ENCODE measurements around the gene KIF16B.

Gene KIF16B

DNA sequence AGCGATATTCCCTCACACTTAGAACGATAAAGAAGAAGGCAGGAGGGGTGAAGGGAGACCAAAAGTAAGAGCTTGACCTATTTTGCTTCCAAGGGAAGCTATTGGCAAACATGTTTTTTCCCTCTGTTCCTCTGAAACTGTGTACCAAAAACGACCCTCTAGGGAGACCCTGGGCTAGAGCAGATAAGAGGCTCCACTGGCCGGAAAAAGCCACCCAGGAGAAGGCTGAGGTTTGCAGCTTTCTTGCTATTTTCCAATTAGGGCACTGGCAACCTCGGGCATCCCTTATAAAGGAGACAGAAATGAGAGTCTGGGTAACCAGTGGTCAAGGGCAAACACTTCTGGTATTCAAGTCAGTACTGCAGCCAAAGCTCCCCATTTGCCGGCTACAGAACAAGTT lies 168.0 kb downstream of the KIF16B start:
- TF ChIP-seq REST (IDR thresholded peaks at IDR 0.05; ENCODE audit: insufficient read depth in 1 of 2, low read depth in 2 of 2, low read length in 2 of 2): no peak
- no peak for TF ChIP-seq TAF1 (IDR thresholded peaks at IDR 0.05; ENCODE audit: borderline replicate concordance, insufficient read depth, low read length)
- no peak for TF ChIP-seq POLR2AphosphoS5 (IDR thresholded peaks at IDR 0.05; ENCODE audit: low read depth, low read length)
- TF ChIP-seq FOXP2 (optimal IDR thresholded peaks at IDR 0.05; ENCODE audit: borderline replicate concordance, extremely low read depth, extremely low read length, insufficient read depth): no peak
- no peak for TF ChIP-seq SIN3A (IDR thresholded peaks at IDR 0.05; ENCODE audit: borderline replicate concordance, insufficient read depth, low read length)

DNA sequence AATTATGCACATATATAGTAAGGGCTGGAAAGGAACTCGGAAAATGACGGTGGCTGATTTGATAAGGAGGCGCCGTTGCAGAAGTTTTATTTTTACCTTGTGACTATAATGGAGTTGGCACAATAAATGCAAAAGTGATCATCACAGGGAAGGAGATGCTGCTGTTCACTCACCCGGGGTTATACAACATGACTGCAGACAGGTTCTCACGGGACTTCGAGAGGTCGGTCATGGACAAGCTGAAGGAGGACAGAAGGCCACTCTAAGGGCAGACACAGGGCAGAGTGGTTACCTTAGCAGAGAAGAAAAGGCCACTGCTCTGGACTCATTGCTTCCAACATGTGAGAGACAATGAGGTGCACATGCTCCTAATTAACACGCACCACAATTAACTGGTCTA lies 168.6 kb downstream of the KIF16B start:
- no peak for TF ChIP-seq REST (IDR thresholded peaks at IDR 0.05; ENCODE audit: insufficient read depth in 1 of 2, low read depth in 2 of 2, low read length in 2 of 2)
- TF ChIP-seq FOXP2 (optimal IDR thresholded peaks at IDR 0.05; ENCODE audit: borderline replicate concordance, extremely low read depth, extremely low read length, insufficient read depth): no peak
- TF ChIP-seq POLR2AphosphoS5 (IDR thresholded peaks at IDR 0.05; ENCODE audit: low read depth, low read length): no peak
- TF ChIP-seq TAF1 (IDR thresholded peaks at IDR 0.05; ENCODE audit: borderline replicate concordance, insufficient read depth, low read length): no peak
- no peak for TF ChIP-seq SIN3A (IDR thresholded peaks at IDR 0.05; ENCODE audit: borderline replicate concordance, insufficient read depth, low read length)

DNA sequence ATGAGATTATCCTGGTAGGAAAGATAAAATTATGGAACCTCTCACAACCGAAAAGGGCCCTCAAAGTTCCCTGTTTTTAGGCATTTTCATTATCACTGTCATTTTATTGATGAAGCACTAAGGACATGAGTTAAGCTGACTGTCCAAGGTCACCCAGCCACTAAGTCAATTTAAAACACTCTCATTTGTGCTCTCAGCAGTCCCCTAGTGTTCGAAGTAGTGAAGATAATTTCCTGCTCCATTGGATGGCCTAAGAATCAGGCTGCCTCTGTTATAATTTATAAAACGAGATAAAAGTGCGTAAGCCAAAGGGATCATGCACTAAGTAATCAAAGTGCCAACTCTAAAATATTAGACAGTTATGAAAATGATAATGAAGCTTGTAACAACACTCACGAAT lies 169.1 kb downstream of the KIF16B start:
- no peak for TF ChIP-seq TAF1 (IDR thresholded peaks at IDR 0.05; ENCODE audit: borderline replicate concordance, insufficient read depth, low read length)
- no peak for TF ChIP-seq FOXP2 (optimal IDR thresholded peaks at IDR 0.05; ENCODE audit: borderline replicate concordance, extremely low read depth, extremely low read length, insufficient read depth)
- TF ChIP-seq SIN3A (IDR thresholded peaks at IDR 0.05; ENCODE audit: borderline replicate concordance, insufficient read depth, low read length): no peak
- TF ChIP-seq POLR2AphosphoS5 (IDR thresholded peaks at IDR 0.05; ENCODE audit: low read depth, low read length): no peak
- no peak for TF ChIP-seq REST (IDR thresholded peaks at IDR 0.05; ENCODE audit: insufficient read depth in 1 of 2, low read depth in 2 of 2, low read length in 2 of 2)

GRCh38 chr20:16400234-16400633 lies 173.0 kb downstream of the KIF16B start:
- TF ChIP-seq FOXP2 (optimal IDR thresholded peaks at IDR 0.05; ENCODE audit: borderline replicate concordance, extremely low read depth, extremely low read length, insufficient read depth): no peak
- no peak for TF ChIP-seq REST (IDR thresholded peaks at IDR 0.05; ENCODE audit: insufficient read depth in 1 of 2, low read depth in 2 of 2, low read length in 2 of 2)
- no peak for TF ChIP-seq TAF1 (IDR thresholded peaks at IDR 0.05; ENCODE audit: borderline replicate concordance, insufficient read depth, low read length)
- TF ChIP-seq POLR2AphosphoS5 (IDR thresholded peaks at IDR 0.05; ENCODE audit: low read depth, low read length): no peak
- TF ChIP-seq SIN3A (IDR thresholded peaks at IDR 0.05; ENCODE audit: borderline replicate concordance, insufficient read depth, low read length): no peak

- TF ChIP-seq REST (IDR thresholded peaks at IDR 0.05; ENCODE audit: insufficient read depth in 1 of 2, low read depth in 2 of 2, low read length in 2 of 2) (no peak), FOXP2 (optimal IDR thresholded peaks at IDR 0.05; ENCODE audit: borderline replicate concordance, extremely low read depth, extremely low read length, insufficient read depth) (no peak), POLR2AphosphoS5 (IDR thresholded peaks at IDR 0.05; ENCODE audit: low read depth, low read length) (no peak), TAF1 (IDR thresholded peaks at IDR 0.05; ENCODE audit: borderline replicate concordance, insufficient read depth, low read length) (no peak), SIN3A (IDR thresholded peaks at IDR 0.05; ENCODE audit: borderline replicate concordance, insufficient read depth, low read length) (no peak)
Observed at GRCh38 chr20:16399801-16400200, 173.4 kb downstream of the KIF16B start.
